Progenitor cell of endocrine pancreas (in vitro differentiated cells): Measurements from ENCODE around the gene TBCE. TPM values are rescaled to one million over a fixed set of nuclear protein-coding genes. Genes with fewer than 3 reads are reported as not detected.

Experiments used
- DNase-seq: peaks from one replicate; pipeline ENCODE4 v3.0.0; 2021; ENCODE audit warnings: low spot score; ENCODE audit not compliant: unreplicated experiment
- H3K27ac Mint-ChIP-seq: 2 replicates; pipeline ENCODE4 v1.8.0; 2021; ENCODE audit warnings: mild to moderate bottlenecking, moderate library complexity, mixed read lengths
- H3K27me3 Mint-ChIP-seq: 2 replicates; pipeline ENCODE4 v1.8.0; 2021; ENCODE audit warnings: mixed read lengths
- H3K36me3 Mint-ChIP-seq: 2 replicates; pipeline ENCODE4 v1.8.0; 2022; ENCODE audit warnings: mixed read lengths; ENCODE audit not compliant: insufficient read depth
- H3K4me1 Mint-ChIP-seq: 2 replicates; pipeline ENCODE4 v1.8.0; 2021; ENCODE audit warnings: low read depth, mixed read lengths
- H3K4me3 Mint-ChIP-seq: 2 replicates; pipeline ENCODE4 v1.8.0; 2021; ENCODE audit warnings: low read depth, mild to moderate bottlenecking, moderate library complexity, mixed read lengths
- H3K9me3 Mint-ChIP-seq: 2 replicates; pipeline ENCODE4 v1.8.0; 2021; ENCODE audit warnings: low read depth, mixed read lengths
- total RNA-seq: library from RNA; stranded (reverse); gene quantifications from 2 replicates; pipeline ENCODE4 v1.2.1, GENCODE V29; 2021
- TF ChIP-seq, protein P1 (sequence below): fragments of 200-600 bp; sonication (generic); IDR thresholded peaks from one replicate; pipeline ENCODE4 v1.5.0; 2021; ENCODE audit warnings: antibody characterized with exemption, mild to moderate bottlenecking; ENCODE audit not compliant: unreplicated experiment

TBCE gene
- total RNA-seq, 1 donor from 2014 or later = 40.7 TPM

DNA sequence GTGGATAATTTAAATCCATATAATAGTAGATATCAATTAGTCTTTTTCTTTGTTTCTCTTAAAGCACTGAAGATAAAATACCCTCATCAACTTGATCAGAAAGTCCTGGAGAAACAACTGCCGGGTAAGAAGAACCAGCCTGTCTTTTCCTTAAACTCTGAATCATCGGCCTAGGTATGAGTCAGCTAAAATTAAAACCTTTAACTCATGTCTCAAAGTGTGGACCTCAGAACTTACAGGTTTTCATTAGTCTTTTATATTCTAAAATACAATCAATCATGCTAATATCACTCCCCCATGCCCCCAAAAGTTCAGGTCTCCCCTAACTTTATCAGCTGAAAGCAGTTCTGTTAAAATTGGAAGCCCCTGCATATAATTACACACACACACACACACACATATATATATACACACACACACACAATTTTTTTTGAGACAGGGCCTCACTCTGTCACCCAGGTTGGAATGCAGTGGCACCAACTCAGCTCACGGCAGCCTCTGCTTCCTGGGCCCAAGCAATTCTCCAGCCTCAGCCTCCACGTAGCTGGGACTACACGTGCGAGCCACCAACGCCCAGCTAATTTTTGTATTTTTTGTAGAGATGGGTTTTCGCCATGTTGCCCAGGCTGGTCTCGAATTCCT is 75.7 kb downstream of the TBCE start:
- TF ChIP-seq, protein P1, sequence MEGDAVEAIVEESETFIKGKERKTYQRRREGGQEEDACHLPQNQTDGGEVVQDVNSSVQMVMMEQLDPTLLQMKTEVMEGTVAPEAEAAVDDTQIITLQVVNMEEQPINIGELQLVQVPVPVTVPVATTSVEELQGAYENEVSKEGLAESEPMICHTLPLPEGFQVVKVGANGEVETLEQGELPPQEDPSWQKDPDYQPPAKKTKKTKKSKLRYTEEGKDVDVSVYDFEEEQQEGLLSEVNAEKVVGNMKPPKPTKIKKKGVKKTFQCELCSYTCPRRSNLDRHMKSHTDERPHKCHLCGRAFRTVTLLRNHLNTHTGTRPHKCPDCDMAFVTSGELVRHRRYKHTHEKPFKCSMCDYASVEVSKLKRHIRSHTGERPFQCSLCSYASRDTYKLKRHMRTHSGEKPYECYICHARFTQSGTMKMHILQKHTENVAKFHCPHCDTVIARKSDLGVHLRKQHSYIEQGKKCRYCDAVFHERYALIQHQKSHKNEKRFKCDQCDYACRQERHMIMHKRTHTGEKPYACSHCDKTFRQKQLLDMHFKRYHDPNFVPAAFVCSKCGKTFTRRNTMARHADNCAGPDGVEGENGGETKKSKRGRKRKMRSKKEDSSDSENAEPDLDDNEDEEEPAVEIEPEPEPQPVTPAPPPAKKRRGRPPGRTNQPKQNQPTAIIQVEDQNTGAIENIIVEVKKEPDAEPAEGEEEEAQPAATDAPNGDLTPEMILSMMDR = no peak
- DNase-seq = no peak
- Mint-ChIP-seq H3K27me3 (no peaks in the 10 kb centered on the region), H3K4me1 (no peaks in the 10 kb centered on the region), H3K36me3 (peaks cover 24% of the 10 kb centered on the region), H3K9me3 (no peaks in the 10 kb centered on the region), H3K4me3 (no peak overlapping the region), H3K27ac (no peak overlapping the region)

DNA sequence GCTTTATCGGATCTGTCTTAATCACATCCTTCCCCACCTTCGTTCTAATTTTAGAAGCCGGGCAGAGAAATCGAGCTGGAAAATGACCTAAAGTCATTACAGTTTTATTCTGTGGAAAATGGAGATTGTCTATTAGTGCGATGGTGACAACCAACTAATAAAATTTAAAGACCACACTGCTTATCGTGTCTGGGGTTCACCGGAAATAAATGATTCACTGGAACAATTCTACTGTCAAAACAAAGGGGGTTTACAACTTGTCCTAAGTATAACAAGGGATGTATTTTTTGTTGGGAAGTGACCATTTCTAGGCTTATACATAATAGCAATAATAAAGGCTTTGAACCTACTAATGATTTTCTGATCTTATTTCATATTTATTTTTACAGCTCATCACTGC is 81.4 kb downstream of the TBCE start:
- H3K36me3 Mint-ChIP-seq = peaks cover 27% of the 10 kb centered on the region
- no peaks in the 10 kb centered on the region for H3K9me3 Mint-ChIP-seq

DNA sequence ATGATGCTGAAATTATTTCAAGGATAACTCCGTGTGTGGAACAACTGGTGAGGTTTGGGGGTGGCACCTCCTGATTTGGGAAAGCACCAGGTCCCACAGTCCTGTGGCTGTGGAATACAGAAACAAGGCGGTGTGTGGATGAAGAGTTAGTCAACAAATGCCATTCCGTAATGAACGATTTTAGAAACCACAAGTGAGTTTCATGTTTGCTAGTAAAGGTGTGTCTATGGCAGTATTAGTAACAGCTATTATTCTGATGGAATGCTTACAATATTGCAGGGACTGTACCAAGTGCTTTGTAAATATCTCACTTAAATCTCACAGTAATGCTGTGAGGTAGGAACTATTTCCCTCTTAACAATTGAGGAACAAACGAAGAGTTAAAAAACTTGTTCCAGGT is 83.2 kb downstream of the TBCE start:
- Mint-ChIP-seq H3K4me3 (no peak overlapping the region), H3K4me1 (peaks cover under 1% of the 10 kb centered on the region), H3K9me3 (no peaks in the 10 kb centered on the region), H3K36me3 (peaks cover 22% of the 10 kb centered on the region), H3K27ac (peak overlapping the region; percentile 52), H3K27me3 (no peaks in the 10 kb centered on the region)
- TF ChIP-seq, protein P1 = no peak
- DNase-seq = no peak

More for the DNA sequence above, 81.4 kb downstream of the TBCE start:
- Mint-ChIP-seq H3K4me1 (no peaks in the 10 kb centered on the region), H3K4me3 (no peak overlapping the region), H3K27me3 (no peaks in the 10 kb centered on the region), H3K27ac (no peak overlapping the region)
- DNase-seq = no peak
- TF ChIP-seq, protein P1 = no peak

DNA sequence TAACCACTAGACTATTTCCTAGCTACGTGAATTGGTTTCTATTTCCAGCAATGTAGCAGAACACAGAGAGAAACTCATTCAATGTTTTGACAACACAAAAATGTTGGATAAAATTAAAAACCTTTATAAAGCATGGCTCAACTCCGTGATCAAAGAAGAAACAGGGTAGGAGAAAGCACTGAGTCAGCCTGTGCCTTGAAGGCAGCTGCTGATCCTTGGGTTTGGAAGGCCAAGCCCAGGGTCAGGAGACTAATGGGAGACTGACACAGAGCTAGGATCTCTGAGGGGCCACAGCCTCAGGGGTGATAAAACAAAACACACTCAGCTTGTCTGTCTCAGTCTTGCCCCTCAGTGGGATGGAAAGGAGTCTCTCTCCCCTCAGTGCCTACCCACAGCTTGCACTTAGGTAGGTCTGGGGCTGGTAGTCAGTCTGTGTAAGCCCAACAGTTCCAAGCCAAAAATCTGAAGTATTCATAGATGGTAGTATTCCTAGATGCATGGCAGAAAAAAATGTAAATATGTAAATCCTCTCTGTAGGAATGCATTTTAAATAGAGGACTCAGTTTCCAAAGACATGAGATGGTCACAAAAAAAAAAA is 83.8 kb downstream of the TBCE start:
- Mint-ChIP-seq H3K27ac (peak overlapping the region; percentile 52), H3K36me3 (peaks cover 20% of the 10 kb centered on the region), H3K4me3 (no peak overlapping the region), H3K4me1 (peaks cover 6% of the 10 kb centered on the region), H3K27me3 (no peaks in the 10 kb centered on the region), H3K9me3 (no peaks in the 10 kb centered on the region)
- DNase-seq = no peak
- TF ChIP-seq, protein P1 = no peak

DNA sequence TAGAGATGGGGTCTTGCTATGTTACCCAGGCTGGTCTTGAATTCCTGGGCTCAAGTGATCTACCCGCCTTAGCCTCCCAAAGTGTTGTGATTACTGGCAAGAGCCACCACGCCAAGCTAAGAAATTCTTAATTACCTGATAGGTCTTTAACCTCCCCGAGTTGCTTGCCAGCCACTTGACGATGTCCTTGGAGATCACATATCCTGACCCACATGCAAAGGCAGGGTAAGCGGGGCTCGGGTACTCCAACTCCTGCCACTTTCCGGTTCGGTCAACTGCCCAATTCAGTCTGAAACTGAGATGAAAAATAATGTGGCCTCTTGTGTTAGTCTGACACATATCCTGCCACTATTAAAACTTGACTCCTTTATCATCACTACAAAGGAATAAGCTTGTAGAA is 86.8 kb downstream of the TBCE start:
- peaks cover 17% of the 10 kb centered on the region for H3K36me3 Mint-ChIP-seq
- H3K27ac Mint-ChIP-seq = no peak overlapping the region
- H3K4me1 Mint-ChIP-seq = peaks cover 9% of the 10 kb centered on the region
- no peak overlapping the region for H3K4me3 Mint-ChIP-seq
- TF ChIP-seq, protein P1 = no peak
- H3K27me3 Mint-ChIP-seq = no peaks in the 10 kb centered on the region
- no peaks in the 10 kb centered on the region for H3K9me3 Mint-ChIP-seq
- DNase-seq = no peak
